ENCODE results near the gene PLP1. TPM values are rescaled to one million over a fixed set of nuclear protein-coding genes. Genes with fewer than 3 reads are reported as not detected.
A peak's percentile ranks its signal among the peaks of the same experiment; 100 is the strongest.

The PLP1 gene
- polyA plus RNA-seq, 1 experiment: 1.9 TPM

DNA sequence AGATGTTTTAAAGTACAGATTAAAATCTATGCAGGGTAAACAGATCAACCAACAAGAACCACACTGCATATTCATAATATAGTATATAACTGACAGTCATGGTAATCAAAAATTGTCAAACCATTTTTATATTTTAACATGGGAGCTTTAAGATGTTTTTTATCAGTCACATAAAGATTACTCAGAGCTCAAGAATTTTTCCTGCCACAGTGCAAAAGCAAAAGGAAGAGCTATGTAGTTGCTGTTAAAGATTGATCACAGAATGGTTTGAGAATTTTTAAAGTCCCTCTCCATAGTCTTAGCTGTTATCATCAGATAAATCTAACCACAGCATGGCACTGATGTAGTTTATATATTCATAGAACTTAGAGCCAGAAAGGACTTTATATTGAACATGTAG lies 47.0 kb downstream of the PLP1 start:
- H3K27me3 ChIP-seq (ENCODE audit: control insufficient read depth, insufficient read depth, low read length): no peaks in the 10 kb centered on the region

DNA sequence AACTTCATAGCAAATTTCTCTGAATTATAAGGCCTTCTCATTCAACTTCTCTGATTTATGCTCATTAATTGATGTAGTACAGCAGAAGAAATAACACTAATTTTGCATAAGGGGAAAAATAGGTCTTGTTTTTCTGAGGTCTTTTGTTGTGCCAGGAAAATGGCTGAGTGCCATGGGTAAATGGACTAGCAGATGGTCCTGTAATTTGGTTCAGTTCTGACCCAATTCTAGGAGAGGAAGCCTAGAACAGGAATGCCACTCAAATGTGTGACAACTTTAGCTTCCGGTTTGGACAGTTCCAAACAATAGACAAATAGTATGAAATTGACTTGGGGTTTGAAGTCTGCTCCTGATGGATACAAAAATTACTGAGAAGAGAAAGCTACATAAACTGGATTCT lies 49.2 kb downstream of the PLP1 start:
- POLR2A ChIA-PET: no interaction called here
- DNase-seq (ENCODE audit: low read depth): no peak
- Histone ChIP-seq H3K36me3 (ENCODE audit: control insufficient read depth, insufficient read depth, low read length) (no peaks in the 10 kb centered on the region), H3K4me3 (ENCODE audit: low read depth, low read length) (no peak overlapping the region), H3K27me3 (ENCODE audit: control insufficient read depth, insufficient read depth, low read length) (no peaks in the 10 kb centered on the region)
- CTCF ChIA-PET: interaction anchor here (1.6 kb wide), 1 partner anchor 19 kb away, joined by 6 read pairs; no protein-coding TSS in a partner anchor
- TF ChIP-seq, protein P1, sequence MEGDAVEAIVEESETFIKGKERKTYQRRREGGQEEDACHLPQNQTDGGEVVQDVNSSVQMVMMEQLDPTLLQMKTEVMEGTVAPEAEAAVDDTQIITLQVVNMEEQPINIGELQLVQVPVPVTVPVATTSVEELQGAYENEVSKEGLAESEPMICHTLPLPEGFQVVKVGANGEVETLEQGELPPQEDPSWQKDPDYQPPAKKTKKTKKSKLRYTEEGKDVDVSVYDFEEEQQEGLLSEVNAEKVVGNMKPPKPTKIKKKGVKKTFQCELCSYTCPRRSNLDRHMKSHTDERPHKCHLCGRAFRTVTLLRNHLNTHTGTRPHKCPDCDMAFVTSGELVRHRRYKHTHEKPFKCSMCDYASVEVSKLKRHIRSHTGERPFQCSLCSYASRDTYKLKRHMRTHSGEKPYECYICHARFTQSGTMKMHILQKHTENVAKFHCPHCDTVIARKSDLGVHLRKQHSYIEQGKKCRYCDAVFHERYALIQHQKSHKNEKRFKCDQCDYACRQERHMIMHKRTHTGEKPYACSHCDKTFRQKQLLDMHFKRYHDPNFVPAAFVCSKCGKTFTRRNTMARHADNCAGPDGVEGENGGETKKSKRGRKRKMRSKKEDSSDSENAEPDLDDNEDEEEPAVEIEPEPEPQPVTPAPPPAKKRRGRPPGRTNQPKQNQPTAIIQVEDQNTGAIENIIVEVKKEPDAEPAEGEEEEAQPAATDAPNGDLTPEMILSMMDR (IDR thresholded peaks at IDR 0.05; ENCODE audit: insufficient read depth, low read depth, low read length): no peak

More for the DNA sequence above, 47.0 kb downstream of the PLP1 start:
- TF ChIP-seq, protein P1 (IDR thresholded peaks at IDR 0.05; ENCODE audit: insufficient read depth, low read depth, low read length): no peak
- ChIA-PET POLR2A (interaction anchor here (0.6 to 1.2 kb wide), 2 partner anchors 27 to 136 kb away, joined by 10 to 21 read pairs; no protein-coding TSS in a partner anchor), CTCF (interaction anchor here (1.0 to 1.7 kb wide), 2 partner anchors 9 to 112 kb away, joined by 4 read pairs; partner anchors contain the start of gene RAB9B)
- Histone ChIP-seq H3K36me3 (ENCODE audit: control insufficient read depth, insufficient read depth, low read length) (no peaks in the 10 kb centered on the region), H3K4me3 (ENCODE audit: low read depth, low read length) (no peak overlapping the region)
- no peak for DNase-seq (ENCODE audit: low read depth)

DNA sequence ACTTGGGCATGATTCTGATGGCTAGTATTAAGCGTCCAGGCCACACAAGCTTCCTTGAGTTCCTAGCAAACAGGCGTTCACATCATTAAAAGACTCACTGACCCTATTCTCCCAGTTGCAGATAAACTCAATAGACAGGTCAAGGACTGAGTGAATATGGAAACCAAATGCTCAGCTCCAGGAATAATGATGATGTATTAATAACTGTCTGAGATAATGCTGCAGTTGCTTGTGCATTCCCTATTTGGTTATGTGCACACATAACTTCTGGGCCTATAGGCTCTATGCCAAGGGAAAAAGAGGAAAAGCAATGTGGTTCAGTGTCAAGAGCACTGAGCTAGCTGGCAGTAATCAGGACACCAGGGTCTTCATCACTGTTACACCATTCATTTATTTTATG lies 51.9 kb downstream of the PLP1 start:
- no peaks in the 10 kb centered on the region for H3K36me3 ChIP-seq (ENCODE audit: control insufficient read depth, insufficient read depth, low read length)
- POLR2A ChIA-PET: no interaction called here
- no peak overlapping the region for H3K4me3 ChIP-seq (ENCODE audit: low read depth, low read length)
- no peaks in the 10 kb centered on the region for H3K27me3 ChIP-seq (ENCODE audit: control insufficient read depth, insufficient read depth, low read length)
- TF ChIP-seq, protein P1 (IDR thresholded peaks at IDR 0.05; ENCODE audit: insufficient read depth, low read depth, low read length): no peak
- DNase-seq (ENCODE audit: low read depth): no peak
- CTCF ChIA-PET: no interaction called here

DNA sequence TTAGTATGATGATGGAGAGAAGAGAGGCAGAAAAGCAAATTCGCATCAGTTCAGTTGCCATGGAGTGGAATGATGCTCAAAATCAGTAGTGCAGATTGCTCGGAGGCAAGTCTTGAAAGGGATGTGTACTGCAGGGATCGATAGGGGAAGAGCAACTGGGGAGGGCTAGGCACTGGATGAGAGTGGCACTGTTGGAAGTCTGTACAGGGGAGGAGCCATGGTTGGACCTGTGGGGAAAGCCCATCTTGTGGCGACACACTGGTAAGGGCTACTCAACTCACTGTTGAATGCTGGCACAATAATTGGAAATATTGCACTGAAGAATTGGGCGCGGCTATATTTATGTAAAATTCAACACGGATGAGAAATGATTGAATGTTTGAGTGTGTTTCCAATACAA lies 54.2 kb downstream of the PLP1 start:
- ChIA-PET CTCF (interaction anchor here (3.1 kb wide), 1 partner anchor 14 kb away, joined by 19 read pairs; no protein-coding TSS in a partner anchor), POLR2A (no interaction called here)
- no peak overlapping the region for H3K4me3 ChIP-seq (ENCODE audit: low read depth, low read length)

DNA sequence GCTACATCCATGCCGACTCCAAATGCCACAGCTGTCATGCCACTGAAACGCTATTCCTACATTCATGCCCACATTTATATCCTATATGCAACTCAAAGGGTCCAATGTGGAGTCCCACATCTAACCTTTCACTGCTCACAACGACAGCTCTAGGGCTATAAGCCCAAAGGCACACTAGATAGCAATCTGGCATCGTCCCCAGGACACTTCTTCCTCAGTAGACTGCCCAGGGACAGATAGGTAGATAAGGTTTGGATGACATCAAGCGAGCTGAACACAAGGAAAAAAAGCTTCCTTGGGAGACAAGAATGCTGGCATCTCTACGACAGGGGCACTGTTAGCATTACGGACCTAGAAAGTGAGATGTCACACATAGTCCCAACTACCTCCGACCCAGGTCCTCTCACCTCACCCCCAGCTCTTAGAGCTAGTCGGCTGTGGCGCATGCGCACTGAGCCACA lies 54.7 kb downstream of the PLP1 start:
- no peak for DNase-seq (ENCODE audit: low read depth)
- no peaks in the 10 kb centered on the region for H3K36me3 ChIP-seq (ENCODE audit: control insufficient read depth, insufficient read depth, low read length)
- CTCF ChIA-PET: interaction anchor here (1.3 to 3.1 kb wide), 2 partner anchors 13 to 88 kb away, joined by 4 to 19 read pairs; no protein-coding TSS in a partner anchor
- H3K27me3 ChIP-seq (ENCODE audit: control insufficient read depth, insufficient read depth, low read length): no peaks in the 10 kb centered on the region
- POLR2A ChIA-PET: no interaction called here
- peak overlapping the region; percentile 48 for H3K4me3 ChIP-seq (ENCODE audit: low read depth, low read length)
- TF ChIP-seq, protein P1 (IDR thresholded peaks at IDR 0.05; ENCODE audit: insufficient read depth, low read depth, low read length): no peak

More for the DNA sequence above, 54.2 kb downstream of the PLP1 start:
- Histone ChIP-seq H3K36me3 (ENCODE audit: control insufficient read depth, insufficient read depth, low read length) (no peaks in the 10 kb centered on the region), H3K27me3 (ENCODE audit: control insufficient read depth, insufficient read depth, low read length) (no peaks in the 10 kb centered on the region)
- TF ChIP-seq, protein P1 (IDR thresholded peaks at IDR 0.05; ENCODE audit: insufficient read depth, low read depth, low read length): no peak
- no peak for DNase-seq (ENCODE audit: low read depth)

Data from BJ (cell line).